Stimulated activated CD8-positive, alpha-beta memory T cell treated with anti-CD3 and anti-CD28 coated beads, Interleukin-12 subunit alpha, Interleukin-12 subunit beta, amount 100 ng/mL, for 24 hours (primary cell): Measurements from ENCODE around the gene FOXF1.

Experiments
- DNase-seq: peaks from one replicate; pipeline ENCODE4 v3.0.0-alpha.2; 2020; ENCODE audit errors: extremely low read depth

Gene FOXF1

DNA sequence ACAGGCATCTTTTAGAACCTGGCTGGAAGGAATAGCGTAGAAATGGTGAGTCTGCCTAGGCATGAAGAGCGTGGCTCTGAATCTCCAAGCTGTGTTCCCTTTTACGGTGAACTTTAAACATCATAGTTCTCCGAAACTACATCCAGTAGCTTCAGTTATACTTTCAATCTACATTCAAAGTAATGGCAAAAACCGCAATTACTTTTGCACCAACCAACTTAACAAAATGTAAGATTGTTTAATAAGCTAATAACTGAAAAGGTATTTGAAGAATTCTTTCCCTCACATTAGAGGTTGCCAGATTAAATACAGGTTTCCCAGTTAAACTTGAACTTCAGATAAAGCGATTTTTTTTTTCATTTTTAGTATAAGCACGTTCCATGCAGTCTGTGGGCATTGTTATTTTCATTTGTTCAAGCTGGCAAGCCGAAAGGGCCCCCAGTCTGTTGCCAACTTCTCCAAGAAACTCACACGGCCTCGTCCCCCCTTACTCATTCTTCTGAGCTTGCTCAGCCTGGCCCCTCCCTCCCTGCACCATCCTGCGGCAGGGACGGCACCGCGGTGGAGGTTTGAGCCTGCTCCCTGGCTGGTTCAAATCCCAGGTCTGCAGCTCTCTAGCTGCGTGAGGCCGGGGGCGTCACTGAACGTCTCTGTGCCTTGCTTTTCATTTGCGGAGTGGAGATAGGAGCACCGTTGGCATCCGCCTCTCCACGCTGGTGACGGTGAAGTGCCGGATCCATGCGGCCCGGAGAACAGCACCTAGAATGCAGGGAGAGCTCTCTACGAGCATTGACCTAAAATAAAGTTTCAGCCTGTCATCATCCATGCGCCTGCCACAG is 48.2 kb downstream of the FOXF1 start:
- DNase-seq: no peak

GRCh38 chr16:86559802-86560305 is 49.5 kb downstream of the FOXF1 start:
- no peak for DNase-seq

DNA sequence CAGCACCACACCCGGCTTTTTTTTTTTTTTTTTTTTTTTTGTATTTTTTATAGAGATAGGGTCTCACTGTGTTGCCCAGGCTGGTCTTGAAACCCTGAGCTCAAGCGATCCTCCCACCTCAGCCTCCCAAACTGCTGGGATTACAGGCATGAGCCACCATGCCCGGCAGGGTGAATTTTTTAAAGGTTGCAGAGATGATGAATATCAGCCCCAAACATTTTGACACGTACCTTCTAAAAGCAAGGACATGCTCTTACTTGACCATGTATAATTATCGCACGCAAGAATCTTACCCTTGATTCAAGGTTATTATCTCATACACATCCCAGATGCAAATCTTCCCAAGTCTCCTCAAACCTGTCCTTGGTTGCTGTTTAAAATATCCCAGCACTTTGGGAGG is 52.0 kb downstream of the FOXF1 start:
- DNase-seq: no peak

DNA sequence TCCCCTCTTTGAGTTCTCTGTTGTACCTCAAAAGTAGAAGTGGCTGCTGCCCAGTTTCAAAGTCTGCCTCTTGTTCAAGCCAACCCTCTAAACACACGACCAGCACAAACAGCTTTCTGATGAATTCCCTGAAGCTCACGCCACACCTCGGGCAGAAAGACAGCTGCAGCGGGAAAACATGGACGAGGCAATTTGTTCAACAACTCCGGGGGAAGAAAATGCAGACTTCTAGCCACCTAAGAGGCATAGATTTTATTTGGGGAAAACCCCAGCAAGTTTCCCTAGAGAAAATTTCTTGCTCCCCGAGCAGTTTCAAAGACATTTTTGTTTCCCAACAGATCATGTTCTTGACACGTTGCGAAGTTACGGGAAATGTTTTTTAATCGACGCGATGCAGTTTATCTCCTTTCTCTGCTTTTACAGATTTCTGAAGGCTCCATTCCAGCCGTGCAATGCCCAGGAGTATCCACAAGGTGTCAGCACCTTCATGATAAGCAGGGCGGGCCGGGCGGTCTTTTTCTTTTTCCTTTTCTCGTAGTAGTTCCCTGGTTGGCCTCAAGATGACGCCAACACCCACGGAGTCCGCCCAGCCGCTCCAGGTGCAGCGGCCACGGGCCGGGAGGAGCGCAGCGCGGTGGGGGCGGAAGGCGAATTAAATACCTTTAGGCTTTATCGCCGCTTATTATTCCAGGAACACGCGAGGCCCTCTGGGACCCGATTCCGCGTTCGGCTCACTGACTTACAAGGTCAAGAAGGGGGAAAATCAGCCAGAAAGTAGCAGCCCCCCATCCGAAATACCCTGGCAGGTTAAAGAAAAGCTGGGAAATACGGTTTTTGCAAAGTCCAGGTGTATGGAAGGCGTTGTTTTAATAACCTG is 53.4 kb downstream of the FOXF1 start:
- DNase-seq: peak; percentile 54
